ENCODE results near the gene NUDT21. TPM values are rescaled to one million over a fixed set of nuclear protein-coding genes. Genes with fewer than 3 reads are reported as not detected.

Gene NUDT21
- total and polyA plus RNA-seq, 10 of the 15 experiments (the other 5 are each of a cell fraction or from before 2014, with no cell fraction given), result 70.1 to 229 (median 127) TPM

GRCh38 chr16:56408379-56409098 lies 42.6 kb downstream of the NUDT21 start (continued):
- TF ChIP-seq, protein P1, sequence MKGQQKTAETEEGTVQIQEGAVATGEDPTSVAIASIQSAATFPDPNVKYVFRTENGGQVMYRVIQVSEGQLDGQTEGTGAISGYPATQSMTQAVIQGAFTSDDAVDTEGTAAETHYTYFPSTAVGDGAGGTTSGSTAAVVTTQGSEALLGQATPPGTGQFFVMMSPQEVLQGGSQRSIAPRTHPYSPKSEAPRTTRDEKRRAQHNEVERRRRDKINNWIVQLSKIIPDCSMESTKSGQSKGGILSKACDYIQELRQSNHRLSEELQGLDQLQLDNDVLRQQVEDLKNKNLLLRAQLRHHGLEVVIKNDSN (IDR thresholded peaks at IDR 0.05; ENCODE audit: borderline replicate concordance, extremely low read length, insufficient read depth, low read depth, low read length), result no peak
- TF ChIP-seq ZNF687 (IDR thresholded peaks at IDR 0.05), result no peak
- no peak for TF ChIP-seq LARP7 (IDR thresholded peaks at IDR 0.05)
- no peak for TF ChIP-seq NFIC (IDR thresholded peaks at IDR 0.05; ENCODE audit: low read depth, low read length)
- no peak for TF ChIP-seq NKRF (conservative IDR thresholded peaks at IDR 0.05)
- no peak for TF ChIP-seq WRNIP1 (IDR thresholded peaks at IDR 0.05; ENCODE audit: borderline replicate concordance, low read depth, low read length)
- TF ChIP-seq TCF12 (IDR thresholded peaks at IDR 0.05; ENCODE audit: low read depth, low read length), result no peak
- no peak for TF ChIP-seq PRDM15 (CRISPR knock-in tag; IDR thresholded peaks at IDR 0.05)

Measured in GM12878 (cell line).